ENCODE data around the gene ATXN7L2. TPM values are rescaled to one million over a fixed set of nuclear protein-coding genes. Genes with fewer than 3 reads are reported as not detected.

Gene ATXN7L2
- total RNA-seq, 1 donor: 2.9 TPM

- no peak overlapping the region for H3K4me3 ChIP-seq (ENCODE audit: low read depth, low read length)
- no peak for DNase-seq (ENCODE audit: low read depth)
- TF ChIP-seq CTCF (IDR thresholded peaks at IDR 0.05; ENCODE audit: insufficient read depth, low read length): no peak
Measured at GRCh38 chr1:109530457-109531087, 46.9 kb downstream of the ATXN7L2 start.

- H3K4me3 ChIP-seq (ENCODE audit: low read depth, low read length): no peak overlapping the region
Measured at GRCh38 chr1:109531380-109531779, 47.7 kb downstream of the ATXN7L2 start.

GRCh38 chr1:109531826-109532364, 48.2 kb downstream of the ATXN7L2 start:
- H3K4me3 ChIP-seq (ENCODE audit: low read depth, low read length): no peak overlapping the region
- no peak for TF ChIP-seq CTCF (IDR thresholded peaks at IDR 0.05; ENCODE audit: insufficient read depth, low read length)
- no peak for DNase-seq (ENCODE audit: low read depth)

More at GRCh38 chr1:109531380-109531779, 47.7 kb downstream of the ATXN7L2 start:
- no peak for TF ChIP-seq CTCF (IDR thresholded peaks at IDR 0.05; ENCODE audit: insufficient read depth, low read length)
- no peak for DNase-seq (ENCODE audit: low read depth)

GRCh38 chr1:109532365-109533136, 48.8 kb downstream of the ATXN7L2 start:
- peak; percentile 96 for TF ChIP-seq CTCF (IDR thresholded peaks at IDR 0.05; ENCODE audit: insufficient read depth, low read length)
- no peak overlapping the region for H3K4me3 ChIP-seq (ENCODE audit: low read depth, low read length)
- peak; percentile 83 for DNase-seq (ENCODE audit: low read depth)

GRCh38 chr1:109534307-109534858, 50.7 kb downstream of the ATXN7L2 start:
- TF ChIP-seq CTCF (IDR thresholded peaks at IDR 0.05; ENCODE audit: insufficient read depth, low read length): no peak
- no peak overlapping the region for H3K4me3 ChIP-seq (ENCODE audit: low read depth, low read length)
- DNase-seq (ENCODE audit: low read depth): no peak

- no peak for TF ChIP-seq CTCF (IDR thresholded peaks at IDR 0.05; ENCODE audit: insufficient read depth, low read length)
- H3K4me3 ChIP-seq (ENCODE audit: low read depth, low read length): no peak overlapping the region
- DNase-seq (ENCODE audit: low read depth): no peak
Measured at GRCh38 chr1:109535481-109535880, 51.8 kb downstream of the ATXN7L2 start.
